22Rv1 (cell line): Measurements from ENCODE around the gene TSPY1.
"Not testable (repeated sequence)": the region's sequence is repeated elsewhere in the genome, so short reads cannot be mapped to it uniquely, and the experiment has no call there.

Experiments
- ZFX ChIP-seq: fragments of 450-650 bp; IDR thresholded peaks from 2 replicates; pipeline ENCODE4 v1.6.1; 2017; ENCODE audit warnings: antibody characterized with exemption, borderline replicate concordance
- TF ChIP-seq, protein P1 (sequence below): fragments of 450-650 bp; IDR thresholded peaks from 2 replicates; pipeline ENCODE4 v1.5.1; 2017; ENCODE audit warnings: mild to moderate bottlenecking

DNA sequence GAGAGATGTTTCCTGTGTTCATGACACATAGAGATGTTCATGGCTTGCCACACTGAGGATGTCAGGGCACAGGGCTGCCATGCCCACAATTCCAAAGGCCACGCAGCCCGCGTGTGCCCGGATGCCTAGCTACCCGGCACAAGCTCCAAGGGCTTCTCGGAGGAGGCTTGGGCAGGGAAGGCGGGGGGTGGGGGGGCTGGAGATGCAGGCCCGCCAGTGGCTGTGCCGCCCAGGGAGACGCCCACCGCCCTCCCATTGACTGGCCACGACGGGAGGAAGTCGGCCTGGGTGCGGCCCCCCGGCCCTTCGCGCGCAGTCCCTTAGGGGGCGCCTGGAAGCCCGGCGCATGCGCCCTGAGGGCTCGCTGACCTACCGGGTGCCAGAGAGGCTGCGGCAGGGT is 20.2 kb downstream of the TSPY1 start, which contains the start of gene TSPY9:
- TF ChIP-seq, protein P1, sequence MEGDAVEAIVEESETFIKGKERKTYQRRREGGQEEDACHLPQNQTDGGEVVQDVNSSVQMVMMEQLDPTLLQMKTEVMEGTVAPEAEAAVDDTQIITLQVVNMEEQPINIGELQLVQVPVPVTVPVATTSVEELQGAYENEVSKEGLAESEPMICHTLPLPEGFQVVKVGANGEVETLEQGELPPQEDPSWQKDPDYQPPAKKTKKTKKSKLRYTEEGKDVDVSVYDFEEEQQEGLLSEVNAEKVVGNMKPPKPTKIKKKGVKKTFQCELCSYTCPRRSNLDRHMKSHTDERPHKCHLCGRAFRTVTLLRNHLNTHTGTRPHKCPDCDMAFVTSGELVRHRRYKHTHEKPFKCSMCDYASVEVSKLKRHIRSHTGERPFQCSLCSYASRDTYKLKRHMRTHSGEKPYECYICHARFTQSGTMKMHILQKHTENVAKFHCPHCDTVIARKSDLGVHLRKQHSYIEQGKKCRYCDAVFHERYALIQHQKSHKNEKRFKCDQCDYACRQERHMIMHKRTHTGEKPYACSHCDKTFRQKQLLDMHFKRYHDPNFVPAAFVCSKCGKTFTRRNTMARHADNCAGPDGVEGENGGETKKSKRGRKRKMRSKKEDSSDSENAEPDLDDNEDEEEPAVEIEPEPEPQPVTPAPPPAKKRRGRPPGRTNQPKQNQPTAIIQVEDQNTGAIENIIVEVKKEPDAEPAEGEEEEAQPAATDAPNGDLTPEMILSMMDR, result not testable (repeated sequence)
- not testable (repeated sequence) for TF ChIP-seq ZFX
